ENCODE data around the gene IER5L.
A peak's percentile ranks its signal among the peaks of the same experiment; 100 is the strongest.

Gene IER5L

GRCh38 chr9:129177791-129178567 lies at the start of gene IER5L:
TSS of gene IER5L (minus strand) at chr9:129178261. CDS start at chr9:129178052, 209 bp downstream.
- DNase-seq: peak; percentile 84

GRCh38 chr9:129227843-129228189 lies 49.8 kb upstream of the IER5L start:
- DNase-seq: no peak

- no peak for DNase-seq
Observed at GRCh38 chr9:129225815-129226214, 47.8 kb upstream of the IER5L start.

DNA sequence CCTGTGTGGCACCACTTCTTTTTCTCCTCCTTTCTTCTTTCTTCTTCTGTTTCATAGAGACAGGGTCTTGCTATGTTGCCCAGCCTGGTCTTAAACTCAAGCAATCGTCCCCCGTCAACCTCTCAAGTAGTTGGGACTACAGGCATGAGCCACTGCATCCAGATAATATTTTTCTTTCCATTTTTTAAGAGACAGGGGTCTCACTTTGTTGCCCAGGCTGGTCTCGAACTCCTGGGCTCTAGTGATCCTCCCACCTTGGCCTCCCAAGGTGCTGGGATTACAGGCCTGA lies 47.4 kb upstream of the IER5L start:
- no peak for DNase-seq

DNA sequence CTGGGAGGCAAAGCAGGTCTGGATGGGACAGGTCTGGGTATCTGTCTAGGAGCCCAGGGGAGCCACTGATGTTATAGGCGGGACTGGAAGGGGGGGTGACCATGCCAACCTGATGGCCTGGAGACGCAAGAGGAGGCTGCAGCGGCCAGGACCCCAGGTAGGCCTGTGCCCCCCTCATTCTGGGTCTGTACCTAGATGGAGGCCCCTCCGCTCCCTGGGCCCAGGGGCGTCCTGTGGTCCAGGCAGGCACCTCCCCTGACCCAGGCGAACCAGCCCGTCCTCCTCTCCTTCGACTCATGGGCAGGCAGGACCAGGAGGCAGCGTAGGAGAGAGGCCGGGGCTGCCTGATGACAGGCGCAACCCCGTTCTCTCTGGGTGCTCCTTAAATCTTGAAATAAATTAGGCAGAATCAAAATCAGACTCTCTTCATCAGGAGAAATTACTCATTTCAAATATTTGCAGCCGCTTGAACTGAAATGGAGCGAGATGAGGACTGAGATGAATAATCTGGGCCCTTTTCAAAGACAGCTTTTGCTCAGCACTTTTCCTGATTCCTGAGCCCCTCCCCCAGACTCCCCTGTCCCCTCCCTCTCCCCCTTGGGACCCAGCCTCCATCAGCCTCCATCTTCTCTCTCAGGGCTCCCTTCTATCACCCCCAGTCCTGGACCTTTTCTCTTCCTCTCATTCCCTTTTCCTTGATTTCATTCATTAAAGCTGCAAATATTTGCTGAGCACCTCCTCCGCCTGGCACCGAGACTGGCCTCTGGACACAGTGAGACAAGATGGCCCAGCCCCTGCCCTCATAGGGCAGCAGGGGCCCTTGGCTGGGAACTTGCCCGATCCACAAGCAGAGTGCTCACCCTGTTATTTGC lies 46.8 kb upstream of the IER5L start:
- DNase-seq: no peak

DNA sequence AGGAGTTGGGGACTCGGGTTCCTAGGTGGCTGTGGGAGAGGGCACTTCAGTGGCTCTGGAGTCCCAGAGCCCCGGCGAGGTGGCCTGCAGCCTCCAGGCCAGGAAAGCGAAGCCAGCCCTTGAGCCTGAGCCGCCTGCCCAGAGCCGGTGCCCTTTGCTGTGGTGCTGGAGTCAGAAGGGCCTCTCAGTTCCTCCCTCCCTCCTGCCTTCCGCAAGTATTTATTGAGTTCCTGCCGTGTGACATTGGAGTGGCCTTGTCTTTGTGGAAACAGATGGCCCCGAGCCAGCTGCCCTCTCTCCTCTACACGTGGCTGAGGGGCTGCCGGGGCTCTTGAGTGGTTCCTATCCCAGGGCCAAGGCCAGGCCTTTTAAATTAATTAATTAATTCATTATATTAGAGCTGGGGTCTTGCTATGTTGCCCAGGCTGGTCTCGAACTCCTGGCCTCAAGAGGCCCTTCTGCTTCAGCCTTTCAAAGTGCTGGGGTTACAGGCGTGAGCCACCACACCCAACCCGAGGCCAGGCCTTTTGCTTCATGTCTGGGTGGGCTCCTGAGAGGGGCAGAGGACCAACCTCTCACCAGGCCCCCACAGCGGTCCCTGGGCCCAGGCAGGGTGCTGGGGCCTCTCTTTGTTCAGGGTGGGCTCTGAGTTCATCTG lies 45.6 kb upstream of the IER5L start:
- no peak for DNase-seq

- DNase-seq: no peak
Observed at GRCh38 chr9:129222819-129223218, 44.8 kb upstream of the IER5L start.

GRCh38 chr9:129221979-129222635 lies 44.0 kb upstream of the IER5L start:
- DNase-seq: no peak

GRCh38 chr9:129221233-129221632 lies 43.2 kb upstream of the IER5L start:
- DNase-seq: no peak

DNA sequence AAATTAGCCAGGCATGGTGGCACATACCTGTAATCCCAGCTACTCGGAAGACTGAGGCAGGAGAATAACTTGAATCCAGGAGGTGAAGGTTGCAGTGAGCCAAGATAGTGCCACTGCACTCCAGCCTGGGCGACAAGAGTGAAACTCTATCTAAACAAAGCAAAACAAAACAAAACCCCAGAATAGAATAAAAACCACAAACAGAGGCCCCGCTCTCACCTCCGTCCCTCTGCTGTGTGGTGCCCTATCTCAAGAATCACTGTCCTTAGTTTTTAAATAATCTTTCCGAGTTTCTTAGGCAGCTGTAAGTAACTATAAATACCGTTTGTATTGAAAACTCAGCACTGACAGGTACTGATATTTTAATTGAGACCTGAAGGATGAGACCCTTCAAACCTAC lies 42.7 kb upstream of the IER5L start:
- no peak for DNase-seq

- DNase-seq: no peak
Observed at GRCh38 chr9:129218918-129219317, 40.9 kb upstream of the IER5L start.

GRCh38 chr9:129218272-129218625 lies 40.2 kb upstream of the IER5L start:
- no peak for DNase-seq

- no peak for DNase-seq
Observed at GRCh38 chr9:129213551-129213950, 35.5 kb upstream of the IER5L start.

GRCh38 chr9:129211686-129212085 lies 33.6 kb upstream of the IER5L start:
- no peak for DNase-seq

- DNase-seq: no peak
Observed at GRCh38 chr9:129210125-129210524, 32.1 kb upstream of the IER5L start.

DNA sequence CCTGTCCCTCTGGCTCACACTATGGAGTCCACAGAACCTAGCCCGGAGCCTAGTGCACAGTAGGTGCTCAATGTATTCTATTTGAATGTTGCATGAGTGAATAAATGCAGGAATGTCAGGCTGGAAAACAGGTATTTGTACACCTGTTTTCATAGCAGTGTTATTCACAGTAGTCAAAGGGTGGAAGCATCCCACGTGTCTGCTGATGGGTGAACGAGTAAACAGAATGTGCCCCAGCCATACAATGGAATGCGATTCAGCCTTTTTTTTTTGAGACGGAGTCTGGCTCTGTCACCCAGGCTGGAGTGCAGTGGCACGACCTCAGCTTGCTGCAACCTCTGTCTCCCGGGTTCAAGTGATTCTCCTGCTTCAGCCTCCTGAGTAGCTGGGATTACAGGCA lies 31.5 kb upstream of the IER5L start:
- DNase-seq: no peak

DNA sequence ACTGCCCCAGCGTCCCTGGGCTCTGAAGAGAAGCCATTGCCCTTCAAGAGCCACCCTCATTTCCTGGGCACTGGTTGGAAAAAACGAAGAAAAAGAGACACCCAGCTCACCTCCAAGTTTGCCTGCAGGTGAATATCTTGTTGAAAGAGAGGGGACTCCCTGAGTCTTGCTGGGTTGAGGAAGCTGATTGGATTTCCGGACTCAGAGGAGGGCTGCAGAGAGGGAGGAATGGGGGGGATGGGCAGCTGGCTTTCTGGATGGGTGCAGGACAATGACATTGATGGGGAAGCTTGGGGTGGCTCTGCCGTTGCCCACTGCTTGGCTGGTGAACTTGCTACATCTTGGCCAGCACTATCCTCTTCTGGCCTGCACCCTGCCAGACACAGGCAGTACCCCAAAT lies 31.0 kb upstream of the IER5L start:
- DNase-seq: no peak

DNA sequence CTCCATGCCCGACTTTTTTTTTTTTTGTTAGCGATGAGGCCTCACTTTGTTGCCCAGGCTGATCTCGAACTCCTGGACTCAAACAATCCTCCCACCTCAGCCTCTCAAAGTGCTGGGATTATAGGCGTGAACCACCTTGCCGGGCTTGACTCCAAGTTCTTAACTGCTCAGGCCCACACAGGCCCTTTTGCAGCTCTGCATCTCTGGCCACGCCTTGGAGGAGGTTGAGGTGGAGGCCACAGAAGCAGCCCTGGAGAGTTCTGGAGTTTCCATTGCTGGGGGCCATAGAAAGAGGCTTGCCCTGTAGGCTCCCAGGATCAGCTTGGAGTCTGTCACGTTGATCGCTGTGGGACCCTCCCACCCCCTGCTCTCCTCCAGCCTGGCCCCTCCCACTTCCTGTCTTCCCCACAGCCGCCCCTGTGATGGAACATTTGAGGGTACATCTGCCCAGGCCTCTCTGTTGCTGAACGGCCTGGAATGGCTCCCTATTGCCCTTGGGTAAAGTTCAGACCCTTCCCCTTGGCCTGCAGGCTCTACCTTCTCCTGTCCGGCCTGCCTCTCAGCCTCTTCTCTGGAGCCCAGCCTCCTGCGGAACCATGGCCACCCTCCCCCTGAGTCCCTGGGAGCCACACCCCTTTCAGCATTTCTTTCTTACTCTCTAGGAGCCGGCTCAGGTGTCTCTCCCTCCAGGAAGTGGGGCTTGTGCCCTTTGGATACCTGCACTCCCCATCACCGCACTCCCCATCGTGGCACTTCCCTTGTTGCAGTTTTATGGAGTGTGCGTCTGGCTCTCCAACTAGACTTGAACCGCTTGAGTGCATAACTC lies 30.4 kb upstream of the IER5L start:
- DNase-seq: no peak

GRCh38 chr9:129206905-129207304 lies 28.8 kb upstream of the IER5L start:
- no peak for DNase-seq

- DNase-seq: no peak
Observed at GRCh38 chr9:129206401-129206800, 28.3 kb upstream of the IER5L start.

- no peak for DNase-seq
Observed at GRCh38 chr9:129204840-129205239, 26.8 kb upstream of the IER5L start.

- no peak for DNase-seq
Observed at GRCh38 chr9:129203556-129203909, 25.5 kb upstream of the IER5L start.
